Neural cell (in vitro differentiated cells): ENCODE data around the gene FLT3. TPM values are rescaled to one million over a fixed set of nuclear protein-coding genes. Genes with fewer than 3 reads are reported as not detected.
A peak's percentile ranks its signal among the peaks of the same experiment; 100 is the strongest.

Source experiments
- H2AFZ ChIP-seq: fragments of 200-600, 300-800 bp; sonication (generic), shearing (Covaris generic); 2 replicates; pipeline ENCODE4 v1.6.0; 2014; ENCODE audit warnings: low read depth, mild to moderate bottlenecking, antibody characterized with exemption, low read length, moderate library complexity
- H3F3A ChIP-seq: fragments of 200-600 bp; shearing (Covaris generic); 2 replicates; pipeline ENCODE4 v1.6.1; 2016; ENCODE audit warnings: mild to moderate bottlenecking, moderate library complexity, mixed read lengths, antibody characterized with exemption, low read length; ENCODE audit not compliant: insufficient read depth, poor library complexity, severe bottlenecking
- H3K27ac ChIP-seq: fragments of 200-600, 300-800 bp; sonication (generic), shearing (Covaris generic); 2 replicates; pipeline ENCODE4 v1.5.1; 2014; ENCODE audit warnings: mild to moderate bottlenecking, low read length, moderate library complexity
- H3K27me3 ChIP-seq: fragments of 300-800, 200-600 bp; sonication (generic), shearing (Covaris generic); 2 replicates; pipeline ENCODE4 v1.6.0; 2014; ENCODE audit warnings: mild to moderate bottlenecking, low read depth, low read length, moderate library complexity; ENCODE audit not compliant: insufficient read depth
- H3K36me3 ChIP-seq: fragments of 300-800, 200-600 bp; sonication (generic), shearing (Covaris generic); 2 replicates; pipeline ENCODE4 v1.5.1; 2014; ENCODE audit warnings: mild to moderate bottlenecking, antibody characterized with exemption, low read length, moderate library complexity; ENCODE audit not compliant: insufficient read depth
- H3K4me2 ChIP-seq: fragments of 300-800, 200-600 bp; sonication (generic), shearing (Covaris generic); 2 replicates; pipeline ENCODE4 v1.6.0; 2014; ENCODE audit warnings: mild to moderate bottlenecking, low read length
- H3K4me3 ChIP-seq: fragments of 300-800, 200-600 bp; sonication (generic), shearing (Covaris generic); 2 replicates; pipeline ENCODE4 v1.5.1; 2014; ENCODE audit warnings: mild to moderate bottlenecking, low read length, moderate library complexity
- H3K79me2 ChIP-seq: fragments of 200-600 bp; shearing (Covaris generic); replicated peaks from 2 replicates; pipeline ENCODE4 v1.6.0; 2014; ENCODE audit warnings: mild to moderate bottlenecking, low read length, moderate library complexity; ENCODE audit not compliant: insufficient read depth
- H3K9ac ChIP-seq: fragments of 300-800, 200-600 bp; sonication (generic), shearing (Covaris generic); 2 replicates; pipeline ENCODE4 v1.6.1; 2016; ENCODE audit warnings: mild to moderate bottlenecking, low read length, mixed read lengths
- H3K9me2 ChIP-seq: fragments of 200-600 bp; shearing (Covaris generic); 2 replicates; pipeline ENCODE4 v1.6.1; 2016; ENCODE audit warnings: mild to moderate bottlenecking, low read length, mixed read lengths; ENCODE audit not compliant: insufficient read depth
- H3K9me3 ChIP-seq: fragments of 200-600, 300-800 bp; sonication (generic), shearing (Covaris generic); 2 replicates; pipeline ENCODE4 v1.6.1; 2016; ENCODE audit warnings: mild to moderate bottlenecking, mixed run types, low read length, moderate library complexity, mixed read lengths
- H4K20me1 ChIP-seq: fragments of 200-600 bp; shearing (Covaris generic); 2 replicates; pipeline ENCODE4 v1.6.1; 2016; ENCODE audit warnings: mild to moderate bottlenecking, mixed run types; ENCODE audit not compliant: insufficient read depth
- EP300 ChIP-seq: fragments of 450-650 bp; conservative IDR thresholded peaks from 2 replicates; pipeline ENCODE4 v1.6.1; 2014; ENCODE audit warnings: antibody characterized with exemption, mild to moderate bottlenecking, moderate library complexity; ENCODE audit not compliant: poor library complexity, severe bottlenecking
- EZH2 ChIP-seq: fragments of 200-600, 300-800 bp; shearing (Covaris generic), sonication (generic); IDR thresholded peaks from 2 replicates; pipeline ENCODE4 v1.6.1; 2014; ENCODE audit warnings: antibody characterized with exemption, low read length, borderline replicate concordance, mild to moderate bottlenecking; ENCODE audit not compliant: insufficient read depth, poor library complexity, severe bottlenecking
- MXI1 ChIP-seq: fragments of 450-650 bp; conservative IDR thresholded peaks from 2 replicates; pipeline ENCODE4 v1.6.1; 2014; ENCODE audit warnings: antibody characterized with exemption, mild to moderate bottlenecking; ENCODE audit not compliant: poor library complexity, severe bottlenecking
- POLR2AphosphoS5 ChIP-seq: IDR thresholded peaks from 2 replicates; pipeline ENCODE4 v1.6.1; 2012
- RAD21 ChIP-seq: fragments of 450-650 bp; conservative IDR thresholded peaks from 2 replicates; pipeline ENCODE4 v1.6.1; 2014; ENCODE audit warnings: antibody characterized with exemption, mild to moderate bottlenecking, moderate library complexity
- SMC3 ChIP-seq: fragments of 450-650 bp; conservative IDR thresholded peaks from 2 replicates; pipeline ENCODE4 v1.6.1; 2014; ENCODE audit warnings: antibody characterized with exemption, mild to moderate bottlenecking, moderate library complexity; ENCODE audit not compliant: poor library complexity
- TAF1 ChIP-seq: IDR thresholded peaks from 2 replicates; pipeline ENCODE4 v1.6.1; 2012; ENCODE audit warnings: low read depth
- polyA minus RNA-seq: library from RNA; depleted of rRNA, polyadenylated mRNA; stranded (reverse); fragments of >200 nt; gene quantifications from 2 replicates; pipeline ENCODE4 v1.2.3, GENCODE V29; 2014
- polyA plus RNA-seq: library from polyadenylated mRNA; depleted of rRNA; stranded (reverse); fragments of >200 nt; gene quantifications from 2 replicates; pipeline ENCODE4 v1.2.3, GENCODE V29; 2014
- TF ChIP-seq, protein P1 (sequence below): fragments of 450-650 bp; IDR thresholded peaks from 2 replicates; pipeline ENCODE4 v1.5.1; 2014; ENCODE audit warnings: antibody characterized with exemption, mild to moderate bottlenecking, moderate library complexity; ENCODE audit not compliant: poor library complexity, severe bottlenecking
- TF ChIP-seq, protein P2 (sequence below): IDR thresholded peaks from 2 replicates; pipeline ENCODE4 v1.6.1; 2012; ENCODE audit warnings: borderline replicate concordance

FLT3 gene
- 0.41 and 0.64 TPM in 2 replicates for polyA plus RNA-seq
- 0.97 and 1.4 TPM in 2 replicates for polyA minus RNA-seq

DNA sequence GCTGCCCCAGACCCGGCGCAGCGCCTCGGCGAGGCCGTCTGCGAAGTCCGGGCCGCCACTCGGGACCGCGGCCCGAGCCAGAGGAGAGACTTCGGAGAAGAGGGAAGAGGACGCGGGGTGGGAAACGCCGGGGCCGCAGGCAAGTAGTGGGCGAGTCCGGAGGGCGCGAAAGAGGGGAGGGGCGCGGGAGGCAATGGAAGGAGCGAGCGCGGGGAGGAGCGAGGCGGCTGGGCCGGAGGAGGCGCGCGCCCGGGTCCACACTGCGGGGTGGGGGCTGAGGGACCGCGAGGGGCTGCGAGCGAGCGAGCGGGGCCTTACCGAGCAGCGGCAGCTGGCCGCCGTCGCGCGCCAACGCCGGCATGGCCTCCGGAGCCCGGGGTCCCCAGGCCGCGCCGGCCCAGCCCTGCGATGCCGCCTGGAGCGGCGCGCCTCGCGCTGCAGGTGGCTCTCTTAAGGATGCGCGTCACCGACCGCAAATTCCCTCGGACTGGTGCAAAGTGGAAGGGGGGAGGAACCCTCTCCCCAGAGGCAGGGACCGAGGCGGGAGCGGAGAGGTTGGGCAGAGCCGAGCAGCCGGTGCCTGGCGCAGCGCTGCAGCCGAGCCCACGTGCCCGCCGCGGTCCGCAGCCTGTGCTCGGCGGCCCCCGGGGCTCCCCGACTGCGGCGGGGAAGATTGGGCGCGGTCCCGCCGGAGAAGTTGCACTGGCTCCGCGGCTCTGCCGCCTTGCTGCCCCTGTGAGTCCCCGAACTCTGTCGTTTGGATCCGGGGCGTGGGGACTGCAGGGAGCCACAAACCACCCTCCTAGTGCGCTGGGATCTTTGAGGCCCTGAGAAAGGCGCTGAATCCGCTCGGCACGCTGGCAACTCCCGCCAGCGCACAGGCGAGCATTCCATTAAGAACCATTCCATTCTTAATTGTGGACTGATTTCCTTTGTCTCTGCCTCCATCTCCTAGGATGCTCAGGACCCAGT is at the start of gene FLT3:
FLT3 (minus strand) TSS at position 427 of the 972 bp plus-strand sequence; CDS start at position 361, 66 bp downstream.
- Histone ChIP-seq H3K79me2 (no peaks in the 10 kb centered on the region), H3K36me3 (no peaks in the 10 kb centered on the region), H3F3A (no peaks in the 10 kb centered on the region), H4K20me1 (no peaks in the 10 kb centered on the region), H3K27ac (no peak within 1 kb of the TSS), H3K4me2 (peak within 1 kb of the TSS; percentile 80), H3K4me3 (peak within 1 kb of the TSS; percentile 77), H3K9ac (peak within 1 kb of the TSS; percentile 54), H3K27me3 (peaks cover 33% of the 10 kb centered on the region), H3K9me3 (no peaks in the 10 kb centered on the region), H3K9me2 (no peaks in the 10 kb centered on the region), H2AFZ (peak within 1 kb of the TSS; percentile 73)
- TF ChIP-seq, protein P1, sequence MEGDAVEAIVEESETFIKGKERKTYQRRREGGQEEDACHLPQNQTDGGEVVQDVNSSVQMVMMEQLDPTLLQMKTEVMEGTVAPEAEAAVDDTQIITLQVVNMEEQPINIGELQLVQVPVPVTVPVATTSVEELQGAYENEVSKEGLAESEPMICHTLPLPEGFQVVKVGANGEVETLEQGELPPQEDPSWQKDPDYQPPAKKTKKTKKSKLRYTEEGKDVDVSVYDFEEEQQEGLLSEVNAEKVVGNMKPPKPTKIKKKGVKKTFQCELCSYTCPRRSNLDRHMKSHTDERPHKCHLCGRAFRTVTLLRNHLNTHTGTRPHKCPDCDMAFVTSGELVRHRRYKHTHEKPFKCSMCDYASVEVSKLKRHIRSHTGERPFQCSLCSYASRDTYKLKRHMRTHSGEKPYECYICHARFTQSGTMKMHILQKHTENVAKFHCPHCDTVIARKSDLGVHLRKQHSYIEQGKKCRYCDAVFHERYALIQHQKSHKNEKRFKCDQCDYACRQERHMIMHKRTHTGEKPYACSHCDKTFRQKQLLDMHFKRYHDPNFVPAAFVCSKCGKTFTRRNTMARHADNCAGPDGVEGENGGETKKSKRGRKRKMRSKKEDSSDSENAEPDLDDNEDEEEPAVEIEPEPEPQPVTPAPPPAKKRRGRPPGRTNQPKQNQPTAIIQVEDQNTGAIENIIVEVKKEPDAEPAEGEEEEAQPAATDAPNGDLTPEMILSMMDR = peak; percentile 13
- TF ChIP-seq RAD21 (peak; percentile 28), TAF1 (no peak), EZH2 (no peak), MXI1 (peak; percentile 88), POLR2AphosphoS5 (peak; percentile 42), SMC3 (peak; percentile 20)

DNA sequence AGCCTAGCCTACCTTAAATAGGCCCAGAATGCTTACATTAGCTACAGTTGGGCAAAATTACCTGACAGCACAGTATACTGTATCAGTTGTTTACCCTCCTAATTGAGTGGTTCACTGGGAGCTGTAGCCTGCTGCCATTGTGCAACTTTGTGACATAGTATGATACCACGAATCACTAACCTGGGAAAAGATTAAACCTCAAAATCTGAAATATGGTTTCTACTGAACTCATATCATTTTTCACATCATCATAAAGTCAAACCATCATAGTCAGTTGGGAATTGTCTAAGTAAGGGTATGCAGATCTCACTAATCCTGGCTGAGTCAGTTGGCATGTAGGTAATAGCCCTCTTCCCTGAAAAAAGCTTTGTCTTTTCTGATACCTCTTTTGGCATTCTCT is 47.1 kb upstream of the FLT3 start:
- H2AFZ ChIP-seq = no peak overlapping the region
- H3K9ac ChIP-seq = no peak overlapping the region
- H3K27me3 ChIP-seq = no peaks in the 10 kb centered on the region
- no peak overlapping the region for H3K4me2 ChIP-seq
- H3K79me2 ChIP-seq = peaks cover 84% of the 10 kb centered on the region
- no peaks in the 10 kb centered on the region for H3K36me3 ChIP-seq
- no peaks in the 10 kb centered on the region for H3F3A ChIP-seq
- H3K27ac ChIP-seq = no peak overlapping the region
- H3K9me2 ChIP-seq = no peaks in the 10 kb centered on the region
- H4K20me1 ChIP-seq = no peaks in the 10 kb centered on the region
- H3K9me3 ChIP-seq = no peaks in the 10 kb centered on the region
- TF ChIP-seq SMC3 (no peak), RAD21 (no peak), TAF1 (no peak), EZH2 (no peak), EP300 (no peak), POLR2AphosphoS5 (no peak), MXI1 (no peak)
- TF ChIP-seq, protein P2, sequence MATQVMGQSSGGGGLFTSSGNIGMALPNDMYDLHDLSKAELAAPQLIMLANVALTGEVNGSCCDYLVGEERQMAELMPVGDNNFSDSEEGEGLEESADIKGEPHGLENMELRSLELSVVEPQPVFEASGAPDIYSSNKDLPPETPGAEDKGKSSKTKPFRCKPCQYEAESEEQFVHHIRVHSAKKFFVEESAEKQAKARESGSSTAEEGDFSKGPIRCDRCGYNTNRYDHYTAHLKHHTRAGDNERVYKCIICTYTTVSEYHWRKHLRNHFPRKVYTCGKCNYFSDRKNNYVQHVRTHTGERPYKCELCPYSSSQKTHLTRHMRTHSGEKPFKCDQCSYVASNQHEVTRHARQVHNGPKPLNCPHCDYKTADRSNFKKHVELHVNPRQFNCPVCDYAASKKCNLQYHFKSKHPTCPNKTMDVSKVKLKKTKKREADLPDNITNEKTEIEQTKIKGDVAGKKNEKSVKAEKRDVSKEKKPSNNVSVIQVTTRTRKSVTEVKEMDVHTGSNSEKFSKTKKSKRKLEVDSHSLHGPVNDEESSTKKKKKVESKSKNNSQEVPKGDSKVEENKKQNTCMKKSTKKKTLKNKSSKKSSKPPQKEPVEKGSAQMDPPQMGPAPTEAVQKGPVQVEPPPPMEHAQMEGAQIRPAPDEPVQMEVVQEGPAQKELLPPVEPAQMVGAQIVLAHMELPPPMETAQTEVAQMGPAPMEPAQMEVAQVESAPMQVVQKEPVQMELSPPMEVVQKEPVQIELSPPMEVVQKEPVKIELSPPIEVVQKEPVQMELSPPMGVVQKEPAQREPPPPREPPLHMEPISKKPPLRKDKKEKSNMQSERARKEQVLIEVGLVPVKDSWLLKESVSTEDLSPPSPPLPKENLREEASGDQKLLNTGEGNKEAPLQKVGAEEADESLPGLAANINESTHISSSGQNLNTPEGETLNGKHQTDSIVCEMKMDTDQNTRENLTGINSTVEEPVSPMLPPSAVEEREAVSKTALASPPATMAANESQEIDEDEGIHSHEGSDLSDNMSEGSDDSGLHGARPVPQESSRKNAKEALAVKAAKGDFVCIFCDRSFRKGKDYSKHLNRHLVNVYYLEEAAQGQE = no peak
- TF ChIP-seq, protein P1 = no peak
- no peak overlapping the region for H3K4me3 ChIP-seq
